Mammary microvascular endothelial cell (primary cell): ENCODE measurements around the gene SLC1A2. TPM values are rescaled to one million over a fixed set of nuclear protein-coding genes. Genes with fewer than 3 reads are reported as not detected.

Experiments used
- total RNA-seq: library from RNA; depleted of rRNA; stranded (reverse); fragments of >200 nt; gene quantifications from 2 replicates; pipeline ENCODE4 v1.2.3, GENCODE V29; 2015

The SLC1A2 gene
- total RNA-seq: not detected in 2 replicates

GRCh38 chr11:35419184-35419829 is at the start of gene SLC1A2:
Gene SLC1A2, minus strand, starts transcription at chr11:35419558. Its CDS starts 592 bp downstream, at chr11:35418966.

Other genes starting within 250 kb of the SLC1A2 start
- gene PAMR1, start 106.1 kb upstream of the SLC1A2 start, total RNA-seq: 0.07 and 0.10 TPM in 2 replicates
- gene FJX1, start 198.9 kb upstream of the SLC1A2 start, total RNA-seq: 68.6 and 79.0 TPM in 2 replicates
- 16.5 and 25.1 TPM in 2 replicates for gene TRIM44, start 243.2 kb upstream of the SLC1A2 start, total RNA-seq